Peyer's patch (tissue), 4 donors: Measurements from ENCODE around the gene OOSP1. TPM values are rescaled to one million over a fixed set of nuclear protein-coding genes. Genes with fewer than 3 reads are reported as not detected.

ENCODE experiments used
- DNase-seq, 3 donors: peaks; one replicate each; pipeline ENCODE4 v3.0.0-alpha.2; 2017 to 2019
- H3K27ac ChIP-seq, 4 donors: fragments of 200-600 bp; sonication (generic); one replicate each; pipeline ENCODE4 v1.5.1; 2016 to 2019
- H3K27me3 ChIP-seq, 2 donors: fragments of 200-600 bp; sonication (generic); one replicate each; pipeline ENCODE4 v1.5.1; 2019
- H3K36me3 ChIP-seq, 3 donors: fragments of 200-600 bp; sonication (generic); one replicate each; pipeline ENCODE4 v1.5.1; 2016 to 2019
- H3K4me1 ChIP-seq, 4 donors: fragments of 200-600 bp; sonication (generic); one replicate each; pipeline ENCODE4 v1.5.1; 2016 to 2019
- H3K4me3 ChIP-seq, 4 donors: fragments of 200-600 bp; sonication (generic); 1 replicate in 3 of 4; 2 replicates in 1 of 4; pipeline ENCODE4 v1.5.1; 2016 to 2019; ENCODE audit warnings: mild to moderate bottlenecking in 1 of 4
- H3K9me3 ChIP-seq, 4 donors: fragments of 200-600 bp; sonication (generic); one replicate each; pipeline ENCODE4 v1.5.1; 2016 to 2019; ENCODE audit warnings: mild to moderate bottlenecking in 1 of 4
- POLR2A ChIP-seq, 2 donors: fragments of 450-650 bp; IDR thresholded peaks; one replicate each; pipeline ENCODE4 v1.5.1; 2017; ENCODE audit warnings: antibody characterized with exemption in 2 of 2, mild to moderate bottlenecking in 2 of 2, moderate library complexity in 2 of 2
- total RNA-seq, 4 donors: library from RNA; depleted of rRNA; stranded (reverse); fragments of >200 nt; gene quantifications; one replicate each; pipeline ENCODE4 v1.1.0, GENCODE V29; 2016
- TF ChIP-seq, protein P1 (sequence below), 6 experiments: fragments of 450-650 bp in 4 of 6; fragments of 200-600 bp in 2 of 6; sonication (generic) in 1 of 6; IDR thresholded peaks; one replicate each; pipeline ENCODE4 v1.5.1; 2017 to 2019; ENCODE audit warnings: antibody characterized with exemption in 6 of 6, mild to moderate bottlenecking in 3 of 6, moderate library complexity in 1 of 6

The OOSP1 gene
- total RNA-seq, 4 donors from 2014 or later: not detected

GRCh38 chr11:59931688-59932087 is 6.5 kb upstream of the OOSP1 start:
- H3K27me3 ChIP-seq: no peaks in the 10 kb centered on the region
- H3K4me3 ChIP-seq: no peak overlapping the region
- DNase-seq: no peak
- peaks cover 0 to 10% (median 0%) of the 10 kb centered on the region in 4 donors for H3K9me3 ChIP-seq
- H3K36me3 ChIP-seq: no peaks in the 10 kb centered on the region
- no peaks in the 10 kb centered on the region for H3K4me1 ChIP-seq
- TF ChIP-seq POLR2A (IDR thresholded peaks at IDR 0.05): no peak
- TF ChIP-seq, protein P1, sequence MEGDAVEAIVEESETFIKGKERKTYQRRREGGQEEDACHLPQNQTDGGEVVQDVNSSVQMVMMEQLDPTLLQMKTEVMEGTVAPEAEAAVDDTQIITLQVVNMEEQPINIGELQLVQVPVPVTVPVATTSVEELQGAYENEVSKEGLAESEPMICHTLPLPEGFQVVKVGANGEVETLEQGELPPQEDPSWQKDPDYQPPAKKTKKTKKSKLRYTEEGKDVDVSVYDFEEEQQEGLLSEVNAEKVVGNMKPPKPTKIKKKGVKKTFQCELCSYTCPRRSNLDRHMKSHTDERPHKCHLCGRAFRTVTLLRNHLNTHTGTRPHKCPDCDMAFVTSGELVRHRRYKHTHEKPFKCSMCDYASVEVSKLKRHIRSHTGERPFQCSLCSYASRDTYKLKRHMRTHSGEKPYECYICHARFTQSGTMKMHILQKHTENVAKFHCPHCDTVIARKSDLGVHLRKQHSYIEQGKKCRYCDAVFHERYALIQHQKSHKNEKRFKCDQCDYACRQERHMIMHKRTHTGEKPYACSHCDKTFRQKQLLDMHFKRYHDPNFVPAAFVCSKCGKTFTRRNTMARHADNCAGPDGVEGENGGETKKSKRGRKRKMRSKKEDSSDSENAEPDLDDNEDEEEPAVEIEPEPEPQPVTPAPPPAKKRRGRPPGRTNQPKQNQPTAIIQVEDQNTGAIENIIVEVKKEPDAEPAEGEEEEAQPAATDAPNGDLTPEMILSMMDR (IDR thresholded peaks at IDR 0.05): no peak
- H3K27ac ChIP-seq: no peak overlapping the region

DNA sequence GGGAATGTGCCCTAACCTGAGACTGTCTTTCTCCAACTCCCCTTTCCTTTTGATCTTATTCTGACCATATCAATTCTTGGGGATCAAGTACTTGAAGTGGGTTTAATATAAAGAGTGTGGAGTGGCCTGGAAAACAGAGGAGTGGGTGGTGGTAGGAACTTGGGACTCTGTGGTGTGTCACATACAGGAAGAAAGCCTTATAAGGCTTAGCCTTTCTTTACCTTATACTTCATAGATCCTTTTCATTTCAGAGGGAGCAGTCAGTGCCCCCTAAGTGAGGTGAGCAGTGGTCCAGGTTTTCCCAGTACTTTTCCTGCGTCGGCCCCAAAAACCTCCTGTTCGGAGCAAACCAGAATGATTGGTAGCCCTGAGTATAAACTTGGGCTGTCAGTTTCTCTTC is 486 bp downstream of the OOSP1 start:
- H3K4me1 ChIP-seq: no peaks in the 10 kb centered on the region
- TF ChIP-seq, protein P1 (IDR thresholded peaks at IDR 0.05): no peak
- TF ChIP-seq POLR2A (IDR thresholded peaks at IDR 0.05): no peak
- no peak overlapping the region for H3K4me3 ChIP-seq
- no peaks in the 10 kb centered on the region for H3K36me3 ChIP-seq
- no peaks in the 10 kb centered on the region for H3K9me3 ChIP-seq
- no peaks in the 10 kb centered on the region for H3K27me3 ChIP-seq
- H3K27ac ChIP-seq: no peak overlapping the region
- no peak for DNase-seq

- no peaks in the 10 kb centered on the region for H3K4me1 ChIP-seq
- DNase-seq: no peak
Observed at GRCh38 chr11:59939482-59939881, 1.2 kb downstream of the OOSP1 start.

DNA sequence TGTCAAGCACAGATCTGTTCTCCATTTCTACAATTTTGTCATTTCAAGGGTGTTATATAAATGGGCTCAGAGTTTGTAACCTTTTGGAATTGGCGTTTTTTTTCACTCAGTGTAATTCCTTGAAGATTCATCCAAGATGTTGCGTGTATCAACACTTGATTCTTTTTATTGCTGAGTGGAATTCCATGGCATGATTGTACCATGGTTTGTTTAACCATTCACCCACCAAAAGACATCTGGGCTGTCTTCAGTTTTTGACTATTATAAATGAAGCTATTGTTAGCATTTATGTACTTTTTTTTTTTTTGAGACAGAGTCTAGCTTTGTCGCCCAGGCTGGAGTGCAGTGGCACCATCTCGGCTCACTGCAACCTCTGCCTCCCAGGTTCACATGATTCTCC is 2.9 kb downstream of the OOSP1 start:
- H3K9me3 ChIP-seq: no peaks in the 10 kb centered on the region
- H3K27ac ChIP-seq: no peak overlapping the region
- no peak for DNase-seq
- TF ChIP-seq, protein P1 (IDR thresholded peaks at IDR 0.05): no peak
- no peak for TF ChIP-seq POLR2A (IDR thresholded peaks at IDR 0.05)
- H3K4me1 ChIP-seq: no peaks in the 10 kb centered on the region
- H3K4me3 ChIP-seq: no peak overlapping the region
- no peaks in the 10 kb centered on the region for H3K36me3 ChIP-seq
- no peaks in the 10 kb centered on the region for H3K27me3 ChIP-seq

More at GRCh38 chr11:59939482-59939881, 1.2 kb downstream of the OOSP1 start:
- H3K27me3 ChIP-seq: no peaks in the 10 kb centered on the region
- TF ChIP-seq, protein P1 (IDR thresholded peaks at IDR 0.05): no peak
- TF ChIP-seq POLR2A (IDR thresholded peaks at IDR 0.05): no peak
- H3K4me3 ChIP-seq: no peak overlapping the region
- no peak overlapping the region for H3K27ac ChIP-seq
- H3K36me3 ChIP-seq: no peaks in the 10 kb centered on the region
- no peaks in the 10 kb centered on the region for H3K9me3 ChIP-seq

GRCh38 chr11:59943997-59944714 is 5.9 kb downstream of the OOSP1 start:
- no peak overlapping the region for H3K27ac ChIP-seq
- no peaks in the 10 kb centered on the region for H3K27me3 ChIP-seq
- no peak for DNase-seq
- H3K9me3 ChIP-seq: no peaks in the 10 kb centered on the region
- H3K36me3 ChIP-seq: no peaks in the 10 kb centered on the region
- no peak overlapping the region for H3K4me3 ChIP-seq
- no peaks in the 10 kb centered on the region for H3K4me1 ChIP-seq
- no peak for TF ChIP-seq POLR2A (IDR thresholded peaks at IDR 0.05)
- TF ChIP-seq, protein P1 (IDR thresholded peaks at IDR 0.05): no peak
